SJSA1 (cell line): ENCODE measurements around the gene CEP63. TPM values are rescaled to one million over a fixed set of nuclear protein-coding genes. Genes with fewer than 3 reads are reported as not detected.

Experiments used
- DNase-seq, 2 experiments: peaks; one replicate each; pipeline ENCODE4 v3.0.0-alpha.2; 2015 to 2020; ENCODE audit warnings: low spot score in 2 of 2, low read depth in 1 of 2
- H3K27ac ChIP-seq: fragments of 250-450 bp; sonication (Bioruptor Pico); 2 replicates; pipeline ENCODE4 v1.5.1; 2020; ENCODE audit warnings: mild to moderate bottlenecking, moderate library complexity
- H3K27me3 ChIP-seq: fragments of 250-450 bp; sonication (Bioruptor Pico); replicated peaks from 2 replicates; pipeline ENCODE4 v1.5.1; 2020; ENCODE audit warnings: mild to moderate bottlenecking, moderate library complexity
- H3K36me3 ChIP-seq: fragments of 250-450 bp; sonication (Bioruptor Pico); 2 replicates; pipeline ENCODE4 v1.5.1; 2020; ENCODE audit warnings: mild to moderate bottlenecking
- H3K4me1 ChIP-seq: fragments of 250-450 bp; sonication (Bioruptor Pico); replicated peaks from 2 replicates; pipeline ENCODE4 v1.6.1; 2021; ENCODE audit warnings: mild to moderate bottlenecking
- H3K4me3 ChIP-seq: fragments of 250-450 bp; sonication (Bioruptor Pico); 2 replicates; pipeline ENCODE4 v1.5.1; 2020; ENCODE audit warnings: mild to moderate bottlenecking
- H3K9me3 ChIP-seq: fragments of 250-450 bp; sonication (Bioruptor Pico); replicated peaks from 2 replicates; pipeline ENCODE4 v1.5.1; 2020; ENCODE audit warnings: mild to moderate bottlenecking
- total RNA-seq: library from RNA; depleted of rRNA; stranded (reverse); fragments of >200 nt; shearing (Covaris generic); gene quantifications from 2 replicates; pipeline ENCODE4 v1.2.3, GENCODE V29; 2014

The CEP63 gene
- total RNA-seq, 1 experiment from 2014 or later: 18.8 TPM

DNA sequence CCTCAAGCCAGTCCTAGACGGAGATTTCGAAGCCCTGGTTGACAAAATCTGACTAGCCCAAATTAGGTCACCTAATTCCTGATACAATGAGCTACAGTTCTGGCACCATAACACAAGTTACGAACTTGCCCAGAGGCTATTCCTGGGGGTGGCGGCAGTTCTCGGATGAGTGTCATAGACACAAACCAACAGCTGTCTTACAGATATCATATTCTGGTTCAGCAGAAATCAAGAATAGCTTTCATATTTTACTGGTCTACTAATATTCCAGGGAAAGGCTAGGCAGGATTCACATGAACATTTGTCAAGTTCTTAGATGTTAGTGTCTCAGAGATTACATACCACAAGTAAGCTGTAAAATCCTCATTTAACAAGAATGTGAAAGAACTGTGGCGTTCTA, 8.9 kb upstream of the CEP63 start:
- peak overlapping the region; percentile 68 for H3K27ac ChIP-seq
- H3K36me3 ChIP-seq: peaks cover 56% of the 10 kb centered on the region

DNA sequence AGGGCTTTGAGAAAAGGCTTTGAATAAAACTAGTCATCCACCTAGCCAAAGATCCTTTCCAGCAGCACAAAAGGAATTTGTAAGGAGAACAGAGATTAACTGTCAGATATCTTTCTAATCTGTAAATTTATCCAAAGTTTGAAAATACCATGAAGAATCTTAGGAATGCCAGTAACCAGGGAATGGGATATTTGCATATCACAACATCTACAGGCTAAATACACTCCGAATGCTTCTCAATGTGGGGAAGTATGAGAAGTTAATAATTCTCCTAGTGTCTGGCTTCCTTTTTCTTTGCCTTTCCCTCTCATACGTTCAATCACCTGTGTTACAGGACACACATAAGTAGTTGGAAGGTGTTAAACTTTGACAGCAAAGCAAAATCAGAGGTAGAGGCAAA, 7.9 kb upstream of the CEP63 start:
- Histone ChIP-seq H3K27me3 (no peaks in the 10 kb centered on the region), H3K4me3 (no peak overlapping the region), H3K36me3 (peaks cover 66% of the 10 kb centered on the region), H3K4me1 (peaks cover 25% of the 10 kb centered on the region), H3K27ac (peak overlapping the region; percentile 68), H3K9me3 (no peaks in the 10 kb centered on the region)
- DNase-seq: peak in 1 of 2 experiments; percentile 31

More for the DNA sequence above, 8.9 kb upstream of the CEP63 start:
- H3K4me1 ChIP-seq: peaks cover 24% of the 10 kb centered on the region
- DNase-seq: no peak
- no peak overlapping the region for H3K4me3 ChIP-seq
- H3K27me3 ChIP-seq: no peaks in the 10 kb centered on the region
- H3K9me3 ChIP-seq: no peaks in the 10 kb centered on the region

DNA sequence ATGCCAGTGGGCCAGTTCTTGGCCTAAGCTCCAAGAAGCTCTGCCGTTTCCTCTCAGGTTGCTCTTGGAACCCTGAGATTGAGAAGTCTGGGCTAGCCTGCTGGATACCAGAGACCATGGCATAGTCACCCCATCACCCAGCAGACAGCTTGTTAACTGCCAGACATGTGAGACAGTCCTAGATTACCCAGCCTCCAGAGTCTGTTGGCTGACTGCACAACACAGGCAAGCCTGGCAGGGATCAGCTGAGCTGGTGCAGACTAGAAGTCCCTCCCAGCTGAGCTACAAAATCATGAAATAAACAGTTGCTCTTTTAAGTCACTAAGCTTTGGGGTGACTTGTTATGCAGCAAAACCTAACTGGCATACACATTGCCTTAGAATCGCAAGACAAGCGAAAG, 5.3 kb upstream of the CEP63 start:
- H3K9me3 ChIP-seq: no peaks in the 10 kb centered on the region
- no peak overlapping the region for H3K27ac ChIP-seq
- H3K36me3 ChIP-seq: peaks cover 72% of the 10 kb centered on the region
- no peak for DNase-seq
- H3K4me1 ChIP-seq: peaks cover 46% of the 10 kb centered on the region
- H3K27me3 ChIP-seq: no peaks in the 10 kb centered on the region
- no peak overlapping the region for H3K4me3 ChIP-seq

DNA sequence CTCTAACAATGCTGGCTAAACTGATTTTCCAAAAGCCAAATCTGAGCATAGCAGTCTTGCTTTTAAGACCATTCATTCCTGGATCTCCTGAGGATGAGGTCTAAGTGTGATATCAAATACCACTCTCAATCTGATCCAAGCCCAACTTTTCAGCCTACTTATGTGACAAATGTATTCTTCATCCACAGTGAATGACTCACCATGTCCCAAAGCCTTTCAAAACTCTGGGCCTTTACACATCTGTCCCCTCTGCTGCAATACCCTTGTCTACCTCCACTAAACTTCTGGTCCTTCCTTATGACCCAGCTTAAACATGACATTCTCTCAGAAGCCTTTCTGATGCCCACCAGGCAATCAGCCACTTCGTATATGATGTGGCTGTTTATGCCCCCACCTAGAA, 4.7 kb upstream of the CEP63 start:
- Histone ChIP-seq H3K36me3 (peaks cover 74% of the 10 kb centered on the region), H3K4me3 (no peak overlapping the region), H3K4me1 (peaks cover 46% of the 10 kb centered on the region), H3K27ac (no peak overlapping the region), H3K27me3 (no peaks in the 10 kb centered on the region), H3K9me3 (no peaks in the 10 kb centered on the region)
- no peak for DNase-seq

DNA sequence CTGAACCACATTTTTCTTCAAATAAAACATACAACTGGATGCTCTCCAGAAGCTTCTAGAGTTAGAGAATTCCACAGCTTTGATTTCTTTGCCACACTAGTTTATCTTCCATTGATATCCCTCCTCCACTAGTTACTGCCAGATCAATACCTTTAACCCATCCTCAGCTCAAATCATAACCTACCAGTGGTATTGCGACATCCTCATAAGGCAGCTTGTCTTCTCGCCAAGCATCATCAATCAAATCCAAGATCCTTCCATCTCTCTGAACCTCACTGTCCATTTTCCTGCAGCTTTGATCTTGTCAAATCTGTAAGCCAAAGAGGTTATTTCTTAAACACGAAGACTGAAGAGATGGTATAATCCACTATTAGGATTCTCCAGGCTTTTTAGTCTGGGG, 3.2 kb upstream of the CEP63 start:
- peaks cover 53% of the 10 kb centered on the region for H3K4me1 ChIP-seq
- no peak for DNase-seq

DNA sequence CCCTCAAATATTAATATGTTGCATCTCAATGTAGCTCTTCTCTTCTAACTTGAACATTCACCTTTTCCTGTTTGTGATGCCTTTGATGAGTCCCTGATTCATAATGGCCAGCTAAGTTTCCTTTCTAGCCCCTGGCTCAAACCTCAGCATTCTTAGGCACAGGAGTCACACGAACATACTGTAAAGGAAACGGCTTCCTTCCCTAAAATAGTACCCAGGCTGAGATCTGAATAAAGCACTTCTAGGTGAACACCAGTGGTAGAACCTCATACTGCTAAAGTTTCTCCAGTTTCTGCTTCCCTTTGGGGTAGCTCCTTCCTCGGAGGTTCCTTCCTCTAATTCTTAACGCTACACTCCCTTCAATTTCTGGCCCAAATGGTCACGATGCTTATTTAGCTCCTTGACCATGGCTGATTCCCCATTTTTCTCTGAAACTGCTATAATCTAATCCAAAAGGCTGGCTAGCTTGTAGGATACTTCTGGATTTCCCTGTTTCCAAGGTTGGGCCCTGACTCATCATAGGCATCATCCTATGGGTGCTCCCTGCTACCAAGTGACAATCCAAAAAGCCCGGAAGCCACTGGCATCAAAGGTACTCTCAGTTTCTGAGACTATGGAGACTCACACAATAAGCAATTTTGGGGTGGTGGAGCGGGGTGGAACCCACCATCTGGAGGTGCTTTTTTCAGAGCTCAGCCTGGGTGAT, 2.5 kb upstream of the CEP63 start:
- Histone ChIP-seq H3K27ac (peak overlapping the region; percentile 75), H3K4me3 (no peak overlapping the region), H3K27me3 (no peaks in the 10 kb centered on the region), H3K9me3 (no peaks in the 10 kb centered on the region), H3K4me1 (peaks cover 50% of the 10 kb centered on the region), H3K36me3 (peaks cover 56% of the 10 kb centered on the region)
- DNase-seq: peak; percentile 50 to 51

More for the DNA sequence above, 3.2 kb upstream of the CEP63 start:
- Histone ChIP-seq H3K9me3 (no peaks in the 10 kb centered on the region), H3K27ac (peak overlapping the region; percentile 75), H3K27me3 (no peaks in the 10 kb centered on the region), H3K4me3 (no peak overlapping the region), H3K36me3 (peaks cover 62% of the 10 kb centered on the region)

DNA sequence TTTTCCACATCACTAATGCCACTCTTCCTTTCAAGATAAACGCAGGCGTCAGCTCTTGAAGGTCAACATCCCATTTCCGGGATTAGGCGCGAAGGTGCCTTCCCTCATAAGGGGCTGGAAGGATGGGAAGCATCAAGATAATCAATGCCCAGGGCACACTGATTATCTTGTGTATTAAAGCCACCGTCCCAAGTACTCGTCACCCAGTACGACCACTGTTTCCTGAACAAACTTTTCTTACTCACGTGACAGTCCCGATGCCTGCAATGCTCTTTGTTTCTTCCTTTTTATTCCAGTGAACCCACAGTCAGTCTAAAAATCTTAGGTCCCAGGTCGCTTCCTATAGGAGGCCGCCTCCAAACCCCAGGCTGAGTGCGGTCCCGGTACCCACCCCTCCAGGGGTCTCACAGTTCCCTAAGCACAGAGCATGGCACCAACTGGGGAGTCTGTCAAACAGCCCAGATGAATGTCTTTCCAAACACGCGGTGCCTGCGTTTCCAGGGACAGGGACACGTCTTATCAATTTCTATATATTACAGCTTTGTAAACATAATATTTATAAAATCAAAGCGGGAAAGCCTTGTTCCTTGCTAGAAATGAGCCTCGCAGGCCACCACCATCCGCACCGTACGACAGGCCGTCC, 661 bp upstream of the CEP63 start:
- peak overlapping the region; percentile 69 for H3K4me3 ChIP-seq
- H3K9me3 ChIP-seq: no peaks in the 10 kb centered on the region
- peaks cover 38% of the 10 kb centered on the region for H3K36me3 ChIP-seq
- H3K27me3 ChIP-seq: no peaks in the 10 kb centered on the region
- peaks cover 45% of the 10 kb centered on the region for H3K4me1 ChIP-seq
- no peak for DNase-seq
- peak overlapping the region; percentile 87 for H3K27ac ChIP-seq

DNA sequence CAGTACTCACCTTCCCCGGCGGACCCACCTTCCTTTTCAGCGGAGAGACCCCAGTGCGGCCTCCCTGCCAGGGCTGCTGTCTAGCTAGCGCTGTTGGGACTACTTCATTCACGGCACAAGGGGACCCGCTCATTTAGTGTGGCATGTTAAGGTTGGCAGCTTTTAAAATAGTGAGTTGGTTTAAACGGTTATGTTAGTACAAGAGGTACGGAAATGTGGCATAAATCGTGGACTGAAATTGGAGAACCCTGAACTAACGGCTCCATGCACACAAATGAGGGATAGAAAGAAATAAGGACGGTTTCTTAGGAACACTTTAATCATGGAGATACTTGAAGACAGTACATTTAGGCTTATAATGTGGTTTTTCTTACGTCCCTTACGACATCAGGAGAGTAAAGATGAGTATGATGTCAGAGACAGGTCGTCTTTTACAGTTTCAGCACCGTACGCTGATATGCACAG, 752 bp downstream of the CEP63 start:
- Histone ChIP-seq H3K4me1 (peaks cover 45% of the 10 kb centered on the region), H3K27me3 (no peaks in the 10 kb centered on the region), H3K4me3 (peak overlapping the region; percentile 69), H3K9me3 (no peaks in the 10 kb centered on the region), H3K36me3 (peaks cover 24% of the 10 kb centered on the region), H3K27ac (peak overlapping the region; percentile 87)
- no peak for DNase-seq

DNA sequence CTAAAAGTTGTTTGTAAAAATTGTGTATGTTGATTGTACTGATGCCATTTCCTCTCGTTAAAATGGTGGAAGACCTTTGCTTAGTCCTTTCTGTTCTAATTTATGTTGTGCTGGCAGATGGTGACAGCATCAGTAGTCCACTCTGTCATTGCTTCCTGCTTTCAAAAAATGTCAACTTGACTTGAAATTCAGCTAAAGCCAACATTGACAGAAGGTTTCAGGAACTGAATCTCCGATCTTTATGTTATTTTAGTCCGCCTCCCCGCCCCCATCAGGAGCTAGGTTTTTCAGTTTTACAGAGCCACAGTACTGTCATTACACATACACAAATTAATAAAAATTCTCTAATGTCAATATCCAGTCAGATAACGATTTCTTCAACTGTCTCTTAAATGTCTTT, 1.5 kb downstream of the CEP63 start:
- no peak for DNase-seq
- no peaks in the 10 kb centered on the region for H3K9me3 ChIP-seq
- peaks cover 44% of the 10 kb centered on the region for H3K4me1 ChIP-seq
- H3K27me3 ChIP-seq: no peaks in the 10 kb centered on the region
- H3K36me3 ChIP-seq: peaks cover 17% of the 10 kb centered on the region
- H3K27ac ChIP-seq: peak overlapping the region; percentile 87
- H3K4me3 ChIP-seq: no peak overlapping the region; the same call in 1 of the 2 replicates

DNA sequence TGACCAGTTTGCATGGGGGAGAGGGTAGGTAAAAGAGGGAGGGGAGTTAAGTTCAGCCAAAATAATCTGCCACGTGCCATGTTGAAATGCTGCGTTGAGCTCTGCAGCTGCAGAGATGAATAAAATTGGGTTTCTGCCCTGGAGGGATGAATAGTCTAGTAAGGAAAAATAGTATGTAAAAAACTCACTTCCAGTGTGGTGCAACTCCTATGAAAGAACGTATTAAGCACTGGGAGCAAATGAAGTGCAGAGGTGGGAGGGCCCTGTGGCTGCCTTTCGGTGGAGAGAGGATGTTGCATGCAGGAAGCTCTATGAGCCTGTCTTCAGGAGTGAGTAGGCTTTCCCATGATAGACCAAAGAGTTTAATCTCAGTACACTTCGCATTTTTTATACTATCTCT, 8.6 kb downstream of the CEP63 start:
- no peaks in the 10 kb centered on the region for H3K27me3 ChIP-seq
- peaks cover 9% of the 10 kb centered on the region; the same call in 1 of the 2 replicates for H3K36me3 ChIP-seq
- H3K9me3 ChIP-seq: no peaks in the 10 kb centered on the region
- peaks cover 11% of the 10 kb centered on the region for H3K4me1 ChIP-seq
- H3K4me3 ChIP-seq: no peak overlapping the region
- no peak overlapping the region for H3K27ac ChIP-seq
- DNase-seq: no peak

DNA sequence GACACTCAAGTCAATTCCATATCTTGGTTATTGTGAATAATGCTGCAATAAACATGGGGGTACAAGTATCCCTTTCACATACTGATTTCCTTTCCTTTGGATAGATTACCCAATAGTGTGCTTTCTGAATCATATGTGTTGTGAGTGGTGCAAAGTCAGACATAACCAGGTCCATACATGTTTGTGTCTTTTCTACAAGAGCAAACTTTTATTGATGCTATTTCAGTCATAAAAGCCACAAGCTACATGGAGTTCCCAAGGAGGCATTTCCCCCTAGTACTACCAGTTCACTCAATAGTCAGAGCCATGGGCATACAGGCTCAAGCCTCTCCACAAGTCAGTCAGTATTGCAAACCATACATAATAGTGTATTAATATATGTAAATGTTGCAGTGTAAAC, 10.1 kb downstream of the CEP63 start:
- no peak for DNase-seq
- no peak overlapping the region for H3K27ac ChIP-seq
- H3K36me3 ChIP-seq: peaks cover 12% of the 10 kb centered on the region; the same call in 1 of the 2 replicates

DNA sequence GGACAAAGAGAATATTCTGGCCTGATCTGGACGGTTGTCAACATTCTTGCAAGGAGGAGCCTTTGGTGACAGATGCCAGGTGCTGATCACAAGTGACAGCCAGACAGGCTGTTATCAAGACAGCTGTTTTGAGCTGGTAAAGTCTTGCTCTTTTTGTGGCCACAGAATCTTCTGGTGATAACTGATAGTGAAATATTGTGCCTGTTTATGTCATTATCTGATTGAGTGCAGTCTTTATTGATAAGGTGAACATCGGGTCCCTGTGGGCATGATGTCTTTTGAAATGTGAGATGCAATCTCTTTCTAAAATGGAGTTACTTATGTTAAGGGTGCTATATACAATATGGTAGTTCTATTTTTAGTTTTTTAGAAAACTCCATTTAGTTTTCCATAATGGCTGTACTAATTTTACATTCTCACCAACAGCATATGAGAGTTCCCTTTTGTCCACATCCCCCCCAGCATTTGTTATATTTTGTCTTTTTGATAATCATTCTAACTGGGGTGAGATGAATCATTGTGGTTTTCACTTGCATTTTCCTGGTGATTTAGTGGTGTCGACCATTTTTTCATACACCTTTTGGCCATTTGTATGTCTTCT, 10.7 kb downstream of the CEP63 start:
- Histone ChIP-seq H3K4me3 (no peak overlapping the region), H3K27me3 (no peaks in the 10 kb centered on the region), H3K36me3 (peaks cover 12% of the 10 kb centered on the region; the same call in 1 of the 2 replicates), H3K9me3 (no peaks in the 10 kb centered on the region; the same call in 1 of the 2 replicates), H3K27ac (no peak overlapping the region), H3K4me1 (peaks cover 11% of the 10 kb centered on the region)
- no peak for DNase-seq

More for the DNA sequence above, 10.1 kb downstream of the CEP63 start:
- Histone ChIP-seq H3K4me3 (no peak overlapping the region), H3K9me3 (no peaks in the 10 kb centered on the region), H3K27me3 (no peaks in the 10 kb centered on the region), H3K4me1 (peaks cover 11% of the 10 kb centered on the region)

DNA sequence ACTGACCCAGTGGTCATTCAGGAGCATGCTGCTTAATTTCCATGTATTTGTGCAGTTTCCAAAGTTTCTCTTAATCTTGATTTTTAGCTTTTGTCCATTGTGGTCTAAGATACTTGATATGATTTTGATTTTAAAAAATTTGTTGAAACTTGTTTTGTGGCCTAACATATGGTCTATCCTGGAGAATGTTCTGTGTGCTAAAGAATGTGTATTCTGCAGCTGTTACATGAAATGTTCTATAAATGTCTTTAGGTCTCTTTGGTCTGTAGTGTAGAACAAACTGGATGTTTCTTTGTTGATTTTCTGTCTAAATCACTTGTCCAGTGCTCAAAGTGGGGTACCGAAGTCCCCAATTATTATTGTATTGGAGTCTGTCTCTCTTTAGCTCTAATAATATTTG, 17.4 kb downstream of the CEP63 start:
- no peak overlapping the region for H3K27ac ChIP-seq
- peaks cover 10% of the 10 kb centered on the region for H3K36me3 ChIP-seq
- no peak for DNase-seq
- no peaks in the 10 kb centered on the region for H3K4me1 ChIP-seq
- no peak overlapping the region for H3K4me3 ChIP-seq
- H3K9me3 ChIP-seq: no peaks in the 10 kb centered on the region; the same call in 1 of the 2 replicates
- H3K27me3 ChIP-seq: no peaks in the 10 kb centered on the region

DNA sequence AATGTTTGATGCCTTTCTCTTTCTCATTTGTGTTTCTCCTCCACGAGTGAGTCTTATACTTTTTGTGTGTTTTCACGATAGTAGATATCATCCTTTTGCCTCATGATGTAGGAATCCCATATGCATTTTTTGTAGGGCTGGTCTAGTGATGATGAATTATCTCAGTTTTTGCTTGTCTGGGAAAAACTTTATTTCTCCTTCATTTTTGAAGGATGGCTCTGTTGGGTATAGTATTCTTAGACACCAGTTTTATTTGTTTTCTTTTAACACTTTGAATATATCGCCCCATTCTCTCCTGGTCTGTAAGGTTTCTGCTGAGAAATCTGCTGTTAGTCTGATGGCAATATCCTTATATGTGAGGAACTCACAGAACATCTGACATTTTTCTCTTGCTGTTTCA, 18.3 kb downstream of the CEP63 start:
- Histone ChIP-seq H3K36me3 (peaks cover 6% of the 10 kb centered on the region), H3K27me3 (no peaks in the 10 kb centered on the region), H3K4me1 (no peaks in the 10 kb centered on the region), H3K4me3 (no peak overlapping the region), H3K27ac (no peak overlapping the region), H3K9me3 (no peaks in the 10 kb centered on the region; the same call in 1 of the 2 replicates)
- DNase-seq: no peak
